ENCODE measurements around the gene WT1. TPM values are rescaled to one million over a fixed set of nuclear protein-coding genes. Genes with fewer than 3 reads are reported as not detected.

The WT1 gene
- total and polyA plus RNA-seq, 2 of the 13 experiments (the other 11 are each of a cell fraction or from before 2014, with no cell fraction given), result 0.15 to 0.31 TPM

- Histone ChIP-seq H2AFZ (ENCODE audit: low read length) (no peak overlapping the region), H3K4me2 (ENCODE audit: low read depth, low read length) (no peak overlapping the region), H3K27ac (ENCODE audit: extremely low read length, insufficient read depth, low read length) (no peak overlapping the region), H3K36me3 (replicated peaks in 1 of 2; ENCODE audit: control insufficient read depth in 1 of 2, insufficient read depth in 2 of 2, low read length in 2 of 2) (no peaks in the 10 kb centered on the region), H3K4me1 (ENCODE audit: insufficient read depth, low read length) (no peaks in the 10 kb centered on the region), H4K20me1 (ENCODE audit: insufficient read depth, low read length) (0 out of 2 replicates have a peak, but pooled peaks cover 3% of the 10 kb centered on the region), H3K9ac (ENCODE audit: insufficient read depth, low read depth, low read length) (no peak overlapping the region), H3K9me3 (ENCODE audit: low read length) (no peaks in the 10 kb centered on the region), H3K79me2 (ENCODE audit: insufficient read depth, low read length) (no peaks in the 10 kb centered on the region), H3K4me3 (replicated peaks in 1 of 3; ENCODE audit: insufficient read depth in 1 of 3, low read depth in 2 of 3, low read length in 3 of 3) (no peak overlapping the region), H3K27me3 (ENCODE audit: control insufficient read depth in 1 of 2, insufficient read depth in 2 of 2, low read length in 2 of 2) (peaks cover 0 to 9% of the 10 kb centered on the region in 2 experiments; a peak in 2 of 5 replicates)
- in situ Hi-C loops (cut with HindIII; ENCODE audit: extremely low pct_ligation_motif_present, low pct_unique_long_range_greater_than_20kb) (no loop called here), intact Hi-C loops (cut with micrococcal nuclease; ENCODE audit: unreplicated experiment) (no loop called here)
- ChIA-PET POLR2A (no interaction called here), CTCF (ENCODE audit: low intra/inter-chr PET ratio, low total read pairs) (no interaction called here)
- BruUV-seq (replicated peaks), result no TSS peak
- WGBS (ENCODE audit: low lambda C conversion rate), result 5% methylated on average over 4 of the region's 4 CpGs
- DNase-seq (ENCODE audit: low spot score) (no peak), FAIRE-seq (no peak), ATAC-seq (no peak)
- TF ChIP-seq ZSCAN21 (CRISPR knock-in tag; IDR thresholded peaks at IDR 0.05; ENCODE audit: borderline replicate concordance), result no peak
- TF ChIP-seq ZNF629 (CRISPR knock-in tag; conservative IDR thresholded peaks at IDR 0.05), result peak; percentile 37; the same call in 1 of the 2 replicates
- TF ChIP-seq ZNF75D (CRISPR knock-in tag; IDR thresholded peaks at IDR 0.05; ENCODE audit: borderline replicate concordance), result no peak
- TF ChIP-seq BORCS8-MEF2B (CRISPR knock-in tag; IDR thresholded peaks at IDR 0.05), result no peak
Measured at GRCh38 chr11:32405592-32405991, 29.7 kb downstream of the WT1 start.

- no peaks in the 10 kb centered on the region for H3K36me3 ChIP-seq (replicated peaks in 1 of 2; ENCODE audit: control insufficient read depth in 1 of 2, insufficient read depth in 2 of 2, low read length in 2 of 2)
- no peak overlapping the region for H3K27ac ChIP-seq (ENCODE audit: extremely low read length, insufficient read depth, low read length)
- ChIA-PET POLR2A (no interaction called here), CTCF (ENCODE audit: low intra/inter-chr PET ratio, low total read pairs) (no interaction called here)
- no peak overlapping the region for H3K9ac ChIP-seq (ENCODE audit: insufficient read depth, low read depth, low read length)
- no peaks in the 10 kb centered on the region for H3K4me1 ChIP-seq (ENCODE audit: insufficient read depth, low read length)
- H3K4me3 ChIP-seq (replicated peaks in 1 of 3; ENCODE audit: insufficient read depth in 1 of 3, low read depth in 2 of 3, low read length in 3 of 3), result no peak overlapping the region
- H3K27me3 ChIP-seq (ENCODE audit: control insufficient read depth in 1 of 2, insufficient read depth in 2 of 2, low read length in 2 of 2), result peaks cover 0 to 13% of the 10 kb centered on the region in 2 experiments; a peak in 2 of 5 replicates
- BruUV-seq (replicated peaks), result no TSS peak
- DNase-seq (ENCODE audit: low spot score), result no peak
- no peaks in the 10 kb centered on the region for H3K79me2 ChIP-seq (ENCODE audit: insufficient read depth, low read length)
- no peak for FAIRE-seq
- in situ Hi-C loops (cut with HindIII; ENCODE audit: extremely low pct_ligation_motif_present, low pct_unique_long_range_greater_than_20kb) (no loop called here), intact Hi-C loops (cut with micrococcal nuclease; ENCODE audit: unreplicated experiment) (no loop called here)
- H3K4me2 ChIP-seq (ENCODE audit: low read depth, low read length), result no peak overlapping the region
- 4% methylated on average over 2 of the region's 2 CpGs for WGBS (ENCODE audit: low lambda C conversion rate)
- ATAC-seq, result no peak
- H3K9me3 ChIP-seq (ENCODE audit: low read length), result no peaks in the 10 kb centered on the region
- no peak overlapping the region for H2AFZ ChIP-seq (ENCODE audit: low read length)
- H4K20me1 ChIP-seq (ENCODE audit: insufficient read depth, low read length), result 0 out of 2 replicates have a peak, but pooled peaks cover 3% of the 10 kb centered on the region
- TF ChIP-seq ESRRA (CRISPR knock-in tag; IDR thresholded peaks at IDR 0.05; ENCODE audit: low read depth), result no peak
- TF ChIP-seq HMG20A (CRISPR knock-in tag; IDR thresholded peaks at IDR 0.05; ENCODE audit: borderline replicate concordance), result no peak
- no peak for TF ChIP-seq ZNF160 (CRISPR knock-in tag; IDR thresholded peaks at IDR 0.05)
- TF ChIP-seq, protein P1, sequence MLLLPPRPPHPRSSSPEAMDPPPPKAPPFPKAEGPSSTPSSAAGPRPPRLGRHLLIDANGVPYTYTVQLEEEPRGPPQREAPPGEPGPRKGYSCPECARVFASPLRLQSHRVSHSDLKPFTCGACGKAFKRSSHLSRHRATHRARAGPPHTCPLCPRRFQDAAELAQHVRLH (CRISPR knock-in tag; IDR thresholded peaks at IDR 0.05; ENCODE audit: borderline replicate concordance, low read depth), result no peak
- TF ChIP-seq ARID4A (CRISPR knock-in tag; IDR thresholded peaks at IDR 0.05; ENCODE audit: borderline replicate concordance), result no peak
- no peak for TF ChIP-seq SIX1 (CRISPR knock-in tag; IDR thresholded peaks at IDR 0.05; ENCODE audit: borderline replicate concordance)
- TF ChIP-seq ZNF547 (CRISPR knock-in tag; IDR thresholded peaks at IDR 0.05), result no peak
- TF ChIP-seq MEF2D (CRISPR knock-in tag; IDR thresholded peaks at IDR 0.05), result no peak
- TF ChIP-seq HMG20B (CRISPR knock-in tag; conservative IDR thresholded peaks at IDR 0.05), result no peak
- no peak for TF ChIP-seq SALL1 (CRISPR knock-in tag; IDR thresholded peaks at IDR 0.05)
- TF ChIP-seq HIVEP1 (CRISPR knock-in tag; IDR thresholded peaks at IDR 0.05), result no peak
Measured at GRCh38 chr11:32402836-32403235, 32.5 kb downstream of the WT1 start.

Measured in HepG2 (cell line).